SK-MEL-5 (cell line): ENCODE data around the gene SLTM. TPM values are rescaled to one million over a fixed set of nuclear protein-coding genes. Genes with fewer than 3 reads are reported as not detected.
"Not testable (repeated sequence)": the region's sequence is repeated elsewhere in the genome, so short reads cannot be mapped to it uniquely, and the experiment has no call there.

Experiments
- DNase-seq: peaks from one replicate; pipeline ENCODE4 v3.0.0-alpha.2; 2016; ENCODE audit warnings: low read depth, low spot score
- in situ Hi-C: cut with HindIII; loops from 2 replicates; pipeline ENCODE4 v1.10.0; 2016; ENCODE audit warnings: low sequenced_read_pairs, high pct_unique_total_duplicates, low pct_unique_long_range_greater_than_20kb
- total RNA-seq: library from RNA; depleted of rRNA; stranded (reverse); fragments of >200 nt; shearing (Covaris generic); gene quantifications from 2 replicates; pipeline ENCODE4 v1.2.3, GENCODE V29; 2014

SLTM gene
- total RNA-seq, 1 experiment from 2014 or later, result 59.6 TPM

- in situ Hi-C loops, result no loop called here
- DNase-seq, result no peak
These were observed 602 bp upstream of the SLTM start for GRCh38 chr15:58934114-58934447.

GRCh38 chr15:58932710-58933280, 684 bp downstream of the SLTM start:
- in situ Hi-C loops, result no loop called here
- peak; percentile 17 for DNase-seq

- in situ Hi-C loops, result no loop called here
- peak; percentile 31 for DNase-seq
These were observed 1.4 kb downstream of the SLTM start for GRCh38 chr15:58931987-58932588.

- in situ Hi-C loops, result no loop called here
- DNase-seq, result no peak
These were observed 3.5 kb downstream of the SLTM start for GRCh38 chr15:58929891-58930416.

GRCh38 chr15:58926823-58927222, 6.7 kb downstream of the SLTM start:
- DNase-seq, result no peak
- in situ Hi-C loops, result no loop called here

GRCh38 chr15:58924327-58924726, 9.2 kb downstream of the SLTM start:
- in situ Hi-C loops, result no loop called here
- no peak for DNase-seq

- no peak for DNase-seq
- in situ Hi-C loops, result no loop called here
These were observed 9.7 kb downstream of the SLTM start for GRCh38 chr15:58923696-58924300.

- DNase-seq, result no peak
- in situ Hi-C loops, result no loop called here
These were observed 10.2 kb downstream of the SLTM start for GRCh38 chr15:58923284-58923683.

- no peak for DNase-seq
- in situ Hi-C loops, result no loop called here
These were observed 12.2 kb downstream of the SLTM start for GRCh38 chr15:58921267-58921790.

- DNase-seq, in situ Hi-C loops: not testable (repeated sequence)
These were observed 13.0 kb downstream of the SLTM start for GRCh38 chr15:58920447-58920846.

- no peak for DNase-seq
- in situ Hi-C loops, result no loop called here
These were observed 14.2 kb downstream of the SLTM start for GRCh38 chr15:58919232-58919631.

- in situ Hi-C loops, result no loop called here
- no peak for DNase-seq
These were observed 15.2 kb downstream of the SLTM start for GRCh38 chr15:58918239-58918638.

GRCh38 chr15:58917613-58918129, 15.8 kb downstream of the SLTM start:
- DNase-seq, in situ Hi-C loops: not testable (repeated sequence)

- in situ Hi-C loops, result no loop called here
- DNase-seq, result no peak
These were observed 16.5 kb downstream of the SLTM start for GRCh38 chr15:58916962-58917361.

GRCh38 chr15:58910456-58910855, 23.0 kb downstream of the SLTM start:
- DNase-seq, result no peak
- in situ Hi-C loops, result no loop called here

GRCh38 chr15:58909616-58910015, 23.9 kb downstream of the SLTM start:
- in situ Hi-C loops, result no loop called here
- no peak for DNase-seq

- in situ Hi-C loops, result no loop called here
- no peak for DNase-seq
These were observed 24.7 kb downstream of the SLTM start for GRCh38 chr15:58908550-58909309.

GRCh38 chr15:58900631-58901030, 32.8 kb downstream of the SLTM start:
- no peak for DNase-seq
- in situ Hi-C loops, result no loop called here
